Measurements from ENCODE around the gene OAT. TPM values are rescaled to one million over a fixed set of nuclear protein-coding genes. Genes with fewer than 3 reads are reported as not detected.
A peak's percentile ranks its signal among the peaks of the same experiment; 100 is the strongest.

Gene OAT
- total RNA-seq, 1 donor from 2014 or later: 56.7 TPM

GRCh38 chr10:124450012-124450782 is 31.5 kb upstream of the OAT start, which contains the start of gene NKX1-2:
Gene NKX1-2, minus strand, starts transcription at chr10:124450035. Its CDS starts 92 bp downstream, at chr10:124449943.
- Histone ChIP-seq H3K9me3 (ENCODE audit: low read depth) (no peaks in the 10 kb centered on the region), H3K27ac (no peak within 1 kb of the TSS), H3K27me3 (peaks cover 100% of the 10 kb centered on the region), H3K36me3 (no peaks in the 10 kb centered on the region), H3K4me2 (peak within 1 kb of the TSS; percentile 89), H3F3A (ENCODE audit: low read depth) (peaks cover 50% of the 10 kb centered on the region), H3K9ac (no peak within 1 kb of the TSS), H3K79me2 (ENCODE audit: low read depth) (no peaks in the 10 kb centered on the region), H3K4me1 (peaks cover 49% of the 10 kb centered on the region), H4K20me1 (ENCODE audit: low read depth) (peaks cover 50% of the 10 kb centered on the region), H2AFZ (replicated peaks) (no peak within 1 kb of the TSS), H3K4me3 (peak within 1 kb of the TSS; percentile 55)
- H3K27me3 Mint-ChIP-seq (ENCODE audit: insufficient read depth, low read depth): peaks cover 66% of the 10 kb centered on the region
- H3K9me3 Mint-ChIP-seq: peaks cover 2% of the 10 kb centered on the region
- H3K4me3 Mint-ChIP-seq: peak within 1 kb of the TSS; percentile 82
- H3K36me3 Mint-ChIP-seq: no peaks in the 10 kb centered on the region
- TF ChIP-seq CTCF (IDR thresholded peaks at IDR 0.05) (no peak), EZH2 (IDR thresholded peaks at IDR 0.05) (no peak), EZH2phosphoT487 (IDR thresholded peaks at IDR 0.05) (no peak)
- H3K4me1 Mint-ChIP-seq: peaks cover 34% of the 10 kb centered on the region
- DNase-seq (ENCODE audit: low spot score): peak; percentile 93
- no peak within 1 kb of the TSS for H3K27ac Mint-ChIP-seq

GRCh38 chr10:124449170-124450011 is 30.7 kb upstream of the OAT start:
- H3K36me3 ChIP-seq: no peaks in the 10 kb centered on the region
- peaks cover 28% of the 10 kb centered on the region for H3K4me1 Mint-ChIP-seq
- H3K4me3 Mint-ChIP-seq: peak overlapping the region; percentile 74
- H4K20me1 ChIP-seq (ENCODE audit: low read depth): peaks cover 50% of the 10 kb centered on the region
- H3K9me3 ChIP-seq (ENCODE audit: low read depth): no peaks in the 10 kb centered on the region
- peak; percentile 97 for TF ChIP-seq EZH2phosphoT487 (IDR thresholded peaks at IDR 0.05)
- peak; percentile 95 for TF ChIP-seq EZH2 (IDR thresholded peaks at IDR 0.05)
- TF ChIP-seq CTCF (IDR thresholded peaks at IDR 0.05): no peak
- H3K9me3 Mint-ChIP-seq: peaks cover 2% of the 10 kb centered on the region
- H3K27me3 ChIP-seq: peaks cover 100% of the 10 kb centered on the region
- H3K4me1 ChIP-seq: peaks cover 48% of the 10 kb centered on the region
- H3K27ac ChIP-seq: no peak overlapping the region
- peak; percentile 48 for DNase-seq (ENCODE audit: low spot score)
- H3K27me3 Mint-ChIP-seq (ENCODE audit: insufficient read depth, low read depth): peaks cover 72% of the 10 kb centered on the region
- no peaks in the 10 kb centered on the region for H3K79me2 ChIP-seq (ENCODE audit: low read depth)
- no peak overlapping the region for H3K9ac ChIP-seq
- no peak overlapping the region for H3K27ac Mint-ChIP-seq
- H2AFZ ChIP-seq (replicated peaks): no peak overlapping the region
- H3F3A ChIP-seq (ENCODE audit: low read depth): peaks cover 50% of the 10 kb centered on the region
- H3K36me3 Mint-ChIP-seq: no peaks in the 10 kb centered on the region
- H3K4me3 ChIP-seq: peak overlapping the region; percentile 55
- peak overlapping the region; percentile 89 for H3K4me2 ChIP-seq

GRCh38 chr10:124448696-124449169 is 30.0 kb upstream of the OAT start:
- H3K9me3 Mint-ChIP-seq: peaks cover 2% of the 10 kb centered on the region
- Histone ChIP-seq H3K4me2 (peak overlapping the region; percentile 89), H4K20me1 (ENCODE audit: low read depth) (peaks cover 50% of the 10 kb centered on the region), H3K27ac (no peak overlapping the region), H3K9me3 (ENCODE audit: low read depth) (no peaks in the 10 kb centered on the region), H3K9ac (no peak overlapping the region), H3K4me3 (peak overlapping the region; percentile 55), H3K27me3 (peaks cover 100% of the 10 kb centered on the region), H3F3A (ENCODE audit: low read depth) (peaks cover 50% of the 10 kb centered on the region), H2AFZ (replicated peaks) (no peak overlapping the region), H3K79me2 (ENCODE audit: low read depth) (no peaks in the 10 kb centered on the region), H3K4me1 (peaks cover 44% of the 10 kb centered on the region), H3K36me3 (no peaks in the 10 kb centered on the region)
- H3K27ac Mint-ChIP-seq: no peak overlapping the region
- H3K4me3 Mint-ChIP-seq: peak overlapping the region; percentile 84
- peak; percentile 65 for DNase-seq (ENCODE audit: low spot score)
- H3K36me3 Mint-ChIP-seq: no peaks in the 10 kb centered on the region
- H3K27me3 Mint-ChIP-seq (ENCODE audit: insufficient read depth, low read depth): peaks cover 71% of the 10 kb centered on the region
- TF ChIP-seq EZH2 (IDR thresholded peaks at IDR 0.05) (peak; percentile 93), EZH2phosphoT487 (IDR thresholded peaks at IDR 0.05) (no peak), CTCF (IDR thresholded peaks at IDR 0.05) (peak; percentile 45)
- peaks cover 28% of the 10 kb centered on the region for H3K4me1 Mint-ChIP-seq
